Upper lobe of right lung (tissue), 1 donor: ENCODE measurements around the gene DMRT1. TPM values are rescaled to one million over a fixed set of nuclear protein-coding genes. Genes with fewer than 3 reads are reported as not detected.
A peak's percentile ranks its signal among the peaks of the same experiment; 100 is the strongest.

ENCODE experiments used
- ATAC-seq: fragments of 200-7000 bp; cut with Tn5 transposase; one replicate; pipeline ENCODE4 v1.9.1; 2020; ENCODE audit warnings: mild to moderate bottlenecking, moderate library complexity
- DNase-seq: peaks from one replicate; pipeline ENCODE4 v3.0.0-alpha.2; 2020
- H3K27ac ChIP-seq: fragments of 200-600 bp; one replicate; pipeline ENCODE4 v1.8.0; 2022
- H3K27me3 ChIP-seq: fragments of 200-600 bp; one replicate; pipeline ENCODE4 v1.8.0; 2022; ENCODE audit warnings: mild to moderate bottlenecking
- H3K36me3 ChIP-seq: fragments of 200-600 bp; one replicate; pipeline ENCODE4 v1.8.0; 2022
- H3K4me1 ChIP-seq: fragments of 200-600 bp; one replicate; pipeline ENCODE4 v1.8.0; 2022
- H3K4me3 ChIP-seq: fragments of 200-600 bp; one replicate; pipeline ENCODE4 v1.8.0; 2022; ENCODE audit warnings: mild to moderate bottlenecking
- H3K9me3 ChIP-seq: fragments of 200-600 bp; one replicate; pipeline ENCODE4 v1.8.0; 2022
- CTCF ChIP-seq: fragments of 200-600 bp; IDR thresholded peaks from one replicate; pipeline ENCODE4 v1.8.0; 2022; ENCODE audit warnings: antibody characterized with exemption
- intact Hi-C: fragments of 100-400 bp; cut with DNase I; formaldehyde crosslinking; loops from one replicate; pipeline ENCODE4 v1.11.0; 2022
- total RNA-seq: library from RNA; stranded (reverse); fragmentation: NEBNext Ultra II Directional; extraction: Animal tissue kit (Norgen Biotek cat#: 25700); gene quantifications from one replicate; pipeline ENCODE4 v1.2.1, GENCODE V29; 2021
- donor health status: DM: no; HTN: yes; CAD: no; lungs with severe emphysema.

The DMRT1 gene
- total RNA-seq, 1 donor from 2014 or later = not detected

GRCh38 chr9:972501-973294 is 131.2 kb downstream of the DMRT1 start:
- Histone ChIP-seq H3K36me3 (no peaks in the 10 kb centered on the region), H3K27ac (no peak overlapping the region), H3K27me3 (peaks cover 98% of the 10 kb centered on the region), H3K9me3 (no peaks in the 10 kb centered on the region), H3K4me1 (peaks cover 19% of the 10 kb centered on the region), H3K4me3 (peak overlapping the region; percentile 36)
- intact Hi-C loops = no loop called here
- no peak for TF ChIP-seq CTCF
- DNase-seq = no peak
- ATAC-seq = peak; percentile 38

- Histone ChIP-seq H3K4me3 (no peak overlapping the region), H3K27ac (no peak overlapping the region), H3K36me3 (no peaks in the 10 kb centered on the region), H3K4me1 (peaks cover 19% of the 10 kb centered on the region), H3K9me3 (no peaks in the 10 kb centered on the region), H3K27me3 (peaks cover 98% of the 10 kb centered on the region)
- no peak for TF ChIP-seq CTCF
- intact Hi-C loops = no loop called here
- ATAC-seq (no peak), DNase-seq (no peak)
Measured at GRCh38 chr9:973295-973834, 131.9 kb downstream of the DMRT1 start.

GRCh38 chr9:974031-974995 is 132.8 kb downstream of the DMRT1 start:
- no peak for TF ChIP-seq CTCF
- Histone ChIP-seq H3K9me3 (no peaks in the 10 kb centered on the region), H3K27ac (no peak overlapping the region), H3K36me3 (no peaks in the 10 kb centered on the region), H3K4me1 (peaks cover 19% of the 10 kb centered on the region), H3K4me3 (no peak overlapping the region), H3K27me3 (peaks cover 98% of the 10 kb centered on the region)
- no peak for ATAC-seq
- intact Hi-C loops = no loop called here
- no peak for DNase-seq

- ATAC-seq = no peak
- Histone ChIP-seq H3K4me1 (peaks cover 19% of the 10 kb centered on the region), H3K27ac (no peak overlapping the region), H3K9me3 (no peaks in the 10 kb centered on the region), H3K36me3 (no peaks in the 10 kb centered on the region), H3K27me3 (peaks cover 98% of the 10 kb centered on the region), H3K4me3 (no peak overlapping the region)
- intact Hi-C loops = no loop called here
- no peak for DNase-seq
- no peak for TF ChIP-seq CTCF
Measured at GRCh38 chr9:974996-975739, 133.7 kb downstream of the DMRT1 start.

GRCh38 chr9:975740-976257 is 134.3 kb downstream of the DMRT1 start:
- Histone ChIP-seq H3K27ac (no peak overlapping the region), H3K36me3 (no peaks in the 10 kb centered on the region), H3K9me3 (no peaks in the 10 kb centered on the region), H3K4me1 (peaks cover 19% of the 10 kb centered on the region), H3K27me3 (peaks cover 98% of the 10 kb centered on the region), H3K4me3 (no peak overlapping the region)
- intact Hi-C loops = no loop called here
- DNase-seq = no peak
- ATAC-seq = no peak
- no peak for TF ChIP-seq CTCF
